Activated B cell treated with CpG ODN at 0.5 μM for 24 hours (primary cell): Measurements from ENCODE around the gene PPP1R9B. TPM values are rescaled to one million over a fixed set of nuclear protein-coding genes. Genes with fewer than 3 reads are reported as not detected.

Experiments used
- ATAC-seq: fragments of 200-7000 bp; cut with Tn5 transposase; one replicate; pipeline ENCODE4 v1.10.0; 2021; ENCODE audit warnings: low read depth, mild to moderate bottlenecking, moderate library complexity
- CTCF ChIA-PET: fragments of 350-600 bp; sonication (Branson Sonifier 250); formaldehyde crosslinking; loops from one replicate; lab custom pipeline; 2021; ENCODE audit warnings: antibody characterized with exemption; lab: Charles Lee
- POLR2A ChIA-PET: fragments of 350-600 bp; sonication (Branson Sonifier 250); formaldehyde crosslinking; loops from one replicate; lab custom pipeline; 2021; ENCODE audit warnings: antibody characterized with exemption; lab: Charles Lee
- DNase-seq: peaks from one replicate; pipeline ENCODE4 v3.0.0; 2022
- H3K27ac Mint-ChIP-seq: one replicate; pipeline ENCODE4 v1.8.0; 2020; ENCODE audit warnings: mixed read lengths
- H3K27me3 Mint-ChIP-seq: one replicate; pipeline ENCODE4 v1.8.0; 2021; ENCODE audit warnings: mixed read lengths
- H3K36me3 Mint-ChIP-seq: one replicate; pipeline ENCODE4 v1.8.0; 2021; ENCODE audit warnings: low read depth, mixed read lengths
- H3K4me1 Mint-ChIP-seq: one replicate; pipeline ENCODE4 v1.8.0; 2021; ENCODE audit warnings: mixed read lengths
- H3K4me3 Mint-ChIP-seq: one replicate; pipeline ENCODE4 v1.8.0; 2020; ENCODE audit warnings: mild to moderate bottlenecking, mixed read lengths
- H3K9me3 Mint-ChIP-seq: one replicate; pipeline ENCODE4 v1.8.0; 2020; ENCODE audit warnings: mixed read lengths
- intact Hi-C: fragments of 100-400 bp; cut with micrococcal nuclease; formaldehyde crosslinking; loops from one replicate; pipeline ENCODE4 v1.15.1; 2024
- total RNA-seq: library from RNA; stranded (reverse); gene quantifications from 2 replicates; pipeline ENCODE4 v1.2.3, GENCODE V29; 2022
- TF ChIP-seq, protein P1 (sequence below): fragments of 200-600 bp; IDR thresholded peaks from one replicate; pipeline ENCODE4 v1.8.0; 2022; ENCODE audit warnings: antibody characterized with exemption, mild to moderate bottlenecking

The PPP1R9B gene
- total RNA-seq, 1 donor from 2014 or later: 313 TPM

DNA sequence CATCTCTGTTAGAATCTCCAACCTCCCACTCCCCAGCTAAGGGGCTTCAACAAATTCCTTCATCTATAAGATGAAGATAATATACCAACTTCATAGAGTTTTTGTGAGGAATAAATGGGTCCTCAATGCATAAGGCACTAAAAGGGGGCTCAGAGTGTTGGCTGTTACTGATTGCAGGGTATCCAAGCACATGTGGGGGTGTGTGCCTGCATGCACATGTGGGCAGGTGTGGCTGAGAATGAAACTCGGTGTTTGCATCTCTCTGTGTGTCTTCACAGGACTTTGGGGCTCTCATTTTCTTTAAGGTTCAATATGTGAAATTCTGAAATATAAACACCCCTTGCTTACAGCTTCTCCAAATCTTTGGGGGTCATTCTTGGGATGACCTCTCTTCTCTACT lies 4.1 kb upstream of the PPP1R9B start:
- ChIA-PET POLR2A (interaction anchor here (0.6 to 1.2 kb wide), 4 partner anchors 8 to 39 kb away, joined by 3 to 4 read pairs (median 4); no protein-coding TSS in a partner anchor), CTCF (no interaction called here)
- DNase-seq: no peak
- Mint-ChIP-seq H3K27me3 (no peaks in the 10 kb centered on the region), H3K4me3 (no peak overlapping the region), H3K9me3 (no peaks in the 10 kb centered on the region), H3K4me1 (peaks cover 23% of the 10 kb centered on the region), H3K36me3 (peaks cover 10% of the 10 kb centered on the region), H3K27ac (peak overlapping the region; percentile 50)
- ATAC-seq: no peak
- TF ChIP-seq, protein P1, sequence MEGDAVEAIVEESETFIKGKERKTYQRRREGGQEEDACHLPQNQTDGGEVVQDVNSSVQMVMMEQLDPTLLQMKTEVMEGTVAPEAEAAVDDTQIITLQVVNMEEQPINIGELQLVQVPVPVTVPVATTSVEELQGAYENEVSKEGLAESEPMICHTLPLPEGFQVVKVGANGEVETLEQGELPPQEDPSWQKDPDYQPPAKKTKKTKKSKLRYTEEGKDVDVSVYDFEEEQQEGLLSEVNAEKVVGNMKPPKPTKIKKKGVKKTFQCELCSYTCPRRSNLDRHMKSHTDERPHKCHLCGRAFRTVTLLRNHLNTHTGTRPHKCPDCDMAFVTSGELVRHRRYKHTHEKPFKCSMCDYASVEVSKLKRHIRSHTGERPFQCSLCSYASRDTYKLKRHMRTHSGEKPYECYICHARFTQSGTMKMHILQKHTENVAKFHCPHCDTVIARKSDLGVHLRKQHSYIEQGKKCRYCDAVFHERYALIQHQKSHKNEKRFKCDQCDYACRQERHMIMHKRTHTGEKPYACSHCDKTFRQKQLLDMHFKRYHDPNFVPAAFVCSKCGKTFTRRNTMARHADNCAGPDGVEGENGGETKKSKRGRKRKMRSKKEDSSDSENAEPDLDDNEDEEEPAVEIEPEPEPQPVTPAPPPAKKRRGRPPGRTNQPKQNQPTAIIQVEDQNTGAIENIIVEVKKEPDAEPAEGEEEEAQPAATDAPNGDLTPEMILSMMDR: no peak
- intact Hi-C loops: no loop called here

DNA sequence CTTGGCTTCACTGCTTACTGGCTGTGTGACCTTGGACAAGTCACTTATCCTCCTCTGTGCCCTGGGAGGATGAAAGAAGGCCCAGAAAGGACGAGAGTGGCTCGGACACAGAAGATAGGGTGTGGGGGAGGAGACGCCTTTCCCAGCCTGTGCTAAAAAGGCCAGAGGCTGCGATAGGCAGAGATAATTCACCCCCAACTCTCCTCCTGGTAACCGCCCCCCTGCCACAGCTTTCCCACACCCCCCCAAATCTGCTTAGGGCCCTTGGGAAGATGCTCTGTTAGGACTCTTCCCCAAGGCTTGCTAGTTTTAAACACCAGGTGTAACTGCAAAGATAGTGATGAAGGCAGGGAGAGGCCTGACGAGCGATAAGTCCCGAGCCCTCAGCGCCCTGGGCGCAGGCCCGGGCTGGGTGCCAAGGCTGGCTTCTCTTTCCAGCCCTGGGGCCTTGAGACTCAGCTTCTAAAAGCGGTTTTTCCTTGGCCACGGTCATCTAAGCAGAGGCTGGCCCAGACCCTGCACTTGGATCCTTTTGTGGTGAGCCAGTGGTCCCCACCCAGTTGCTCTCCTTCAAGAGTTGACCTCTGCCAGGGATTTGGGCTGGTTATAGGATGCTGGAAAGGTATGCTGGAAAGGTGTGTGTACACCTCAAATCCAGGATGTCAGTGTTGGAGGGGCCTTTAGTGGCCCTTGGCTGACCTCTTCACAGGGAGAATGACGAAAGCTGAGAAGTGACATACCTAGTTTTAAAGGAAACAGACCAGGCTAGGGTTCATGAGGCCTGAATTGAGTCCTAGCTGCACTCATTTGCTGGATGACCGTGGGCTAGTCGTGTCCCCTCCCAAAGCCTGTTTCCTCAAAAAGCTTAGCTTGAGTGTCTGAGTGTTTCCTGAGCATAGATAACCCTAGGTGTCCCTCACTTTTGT lies 3.4 kb upstream of the PPP1R9B start:
- intact Hi-C loops: no loop called here
- peaks cover 12% of the 10 kb centered on the region for H3K36me3 Mint-ChIP-seq
- POLR2A ChIA-PET: interaction anchor here (0.9 to 1.1 kb wide), 2 partner anchors 11 to 15 kb away, joined by 3 to 4 read pairs; no protein-coding TSS in a partner anchor
- peak overlapping the region; percentile 67 for H3K27ac Mint-ChIP-seq
- H3K4me1 Mint-ChIP-seq: peaks cover 23% of the 10 kb centered on the region
- H3K9me3 Mint-ChIP-seq: no peaks in the 10 kb centered on the region
- ATAC-seq: no peak
- H3K27me3 Mint-ChIP-seq: no peaks in the 10 kb centered on the region
- TF ChIP-seq, protein P1: no peak
- no peak overlapping the region for H3K4me3 Mint-ChIP-seq
- CTCF ChIA-PET: interaction anchor here (2.2 kb wide), 1 partner anchor 36 kb away, joined by 11 read pairs; no protein-coding TSS in a partner anchor
- DNase-seq: no peak

DNA sequence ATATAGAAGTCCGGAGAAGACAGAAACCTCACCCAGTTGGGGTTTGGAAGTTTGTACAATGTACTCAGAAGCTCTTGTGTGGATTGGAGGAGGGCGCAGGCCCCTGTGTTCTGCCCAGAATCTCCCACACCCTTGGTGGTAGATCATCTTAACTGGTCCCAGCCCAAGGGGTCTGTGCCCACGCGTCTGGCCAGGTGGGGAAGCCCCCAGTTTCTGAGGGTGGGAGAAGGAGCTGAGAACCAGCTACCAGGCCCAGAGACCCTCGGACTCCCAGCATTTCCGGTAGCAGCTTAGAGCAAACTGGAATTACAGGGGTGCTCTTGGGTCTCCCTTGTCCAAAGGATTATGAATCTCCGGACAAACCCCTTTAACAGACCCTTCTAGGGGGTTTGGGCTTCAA lies 2.3 kb upstream of the PPP1R9B start:
- TF ChIP-seq, protein P1: no peak
- ATAC-seq (no peak), DNase-seq (no peak)
- peaks cover 22% of the 10 kb centered on the region for H3K36me3 Mint-ChIP-seq
- no peaks in the 10 kb centered on the region for H3K9me3 Mint-ChIP-seq
- ChIA-PET CTCF (interaction anchor here (0.9 to 7.2 kb wide), 9 partner anchors 9 to 58 kb away, joined by 3 to 64 read pairs (median 7); no protein-coding TSS in a partner anchor), POLR2A (interaction anchor here (0.5 to 7.1 kb wide), 10 partner anchors 8 to 58 kb away, joined by 3 to 82 read pairs (median 8); partner anchors contain the start of gene SAMD14)
- no peaks in the 10 kb centered on the region for H3K27me3 Mint-ChIP-seq
- peak overlapping the region; percentile 93 for H3K4me3 Mint-ChIP-seq
- H3K27ac Mint-ChIP-seq: peak overlapping the region; percentile 91
- H3K4me1 Mint-ChIP-seq: peaks cover 23% of the 10 kb centered on the region
- intact Hi-C loops: no loop called here

DNA sequence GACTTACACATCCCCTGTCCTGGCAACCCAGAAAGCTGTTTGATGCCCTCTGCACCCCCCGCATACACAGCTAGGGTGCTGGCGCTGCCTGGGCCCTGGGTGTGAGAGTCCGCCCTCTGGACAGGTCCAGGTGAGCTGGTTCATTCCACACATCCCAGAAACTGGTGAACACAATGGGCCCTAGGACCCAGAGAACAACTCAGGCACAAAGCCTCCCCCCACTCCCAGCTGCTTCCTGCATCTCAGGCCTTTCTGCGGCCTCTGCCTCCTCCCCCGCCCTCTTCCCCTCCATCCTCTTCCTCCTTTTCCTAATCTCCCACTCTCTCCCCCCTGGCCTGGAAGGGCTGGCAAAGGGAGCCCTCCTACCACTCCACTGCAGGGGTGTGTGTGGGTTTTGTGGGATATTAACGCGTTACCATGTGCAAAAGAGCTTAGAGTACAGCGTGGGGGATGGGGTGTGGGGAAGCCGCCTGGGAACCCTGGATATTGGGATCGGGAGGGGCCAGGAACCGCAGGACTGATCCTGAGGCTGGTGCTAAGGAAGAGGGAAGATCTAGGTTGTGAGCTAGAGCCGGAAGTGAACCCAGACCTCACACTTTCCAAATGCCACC lies 1.6 kb upstream of the PPP1R9B start:
- ATAC-seq (no peak), DNase-seq (peak; percentile 56)
- Mint-ChIP-seq H3K27me3 (no peaks in the 10 kb centered on the region), H3K9me3 (no peaks in the 10 kb centered on the region), H3K36me3 (peaks cover 29% of the 10 kb centered on the region), H3K4me1 (peaks cover 27% of the 10 kb centered on the region), H3K4me3 (peak overlapping the region; percentile 93), H3K27ac (peak overlapping the region; percentile 91)
- ChIA-PET POLR2A (interaction anchor here (0.5 to 7.1 kb wide), 13 partner anchors 9 to 58 kb away, joined by 3 to 82 read pairs (median 6); partner anchors contain the start of gene SAMD14), CTCF (interaction anchor here (0.6 to 7.2 kb wide), 10 partner anchors 9 to 302 kb away, joined by 3 to 64 read pairs (median 6); no protein-coding TSS in a partner anchor)
- intact Hi-C loops: loop anchor here (1.0 kb wide), 1 partner anchor 57 kb away; the partner anchor contains the start of gene PDK2
- TF ChIP-seq, protein P1: no peak
